ENCODE measurements around the gene RASGRF2.

RASGRF2 gene

DNA sequence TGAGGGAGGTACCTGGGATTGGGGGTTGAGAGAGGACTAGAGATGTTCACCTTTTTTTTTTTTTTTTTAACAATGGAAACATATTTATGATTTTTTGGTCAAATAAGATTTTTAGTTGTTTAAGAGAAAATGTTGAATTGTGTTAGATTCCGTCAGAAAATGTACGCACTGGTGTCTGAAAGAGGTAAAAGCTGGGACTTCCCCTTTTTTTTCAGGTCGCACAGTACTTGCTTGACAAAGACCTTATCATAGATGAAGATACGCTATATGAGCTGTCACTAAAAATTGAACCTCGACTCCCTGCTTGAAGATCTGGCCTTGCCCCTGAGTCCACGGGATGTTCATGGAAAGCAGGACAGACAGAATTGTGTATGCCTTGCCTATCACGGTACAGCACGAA, 265.3 kb downstream of the RASGRF2 start:
- no peak overlapping the region for H3K27ac ChIP-seq

DNA sequence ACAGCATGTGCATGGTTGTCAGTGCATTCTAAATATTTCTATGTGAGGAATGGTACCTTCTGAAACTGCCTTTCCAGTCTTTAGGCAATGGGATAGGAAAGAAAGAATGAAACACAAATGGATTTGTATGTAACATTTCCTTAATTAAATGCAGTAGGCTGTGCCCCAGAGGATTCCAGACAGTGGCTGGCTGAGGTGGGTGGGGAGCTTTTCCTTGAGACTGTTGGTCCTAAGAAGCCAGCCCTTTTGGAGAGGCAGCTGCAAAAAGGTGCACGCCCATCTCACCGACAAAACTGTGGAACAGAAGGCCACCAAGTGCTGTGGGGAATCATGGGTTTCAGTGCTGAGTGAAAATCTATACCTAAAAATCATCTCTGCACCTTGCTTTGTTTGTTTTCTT, 266.1 kb downstream of the RASGRF2 start:
- no peak for DNase-seq (ENCODE audit: low read depth, low spot score)
- no peak overlapping the region for H3K27ac ChIP-seq

More for the DNA sequence above, 265.3 kb downstream of the RASGRF2 start:
- DNase-seq (ENCODE audit: low read depth, low spot score): no peak

DNA sequence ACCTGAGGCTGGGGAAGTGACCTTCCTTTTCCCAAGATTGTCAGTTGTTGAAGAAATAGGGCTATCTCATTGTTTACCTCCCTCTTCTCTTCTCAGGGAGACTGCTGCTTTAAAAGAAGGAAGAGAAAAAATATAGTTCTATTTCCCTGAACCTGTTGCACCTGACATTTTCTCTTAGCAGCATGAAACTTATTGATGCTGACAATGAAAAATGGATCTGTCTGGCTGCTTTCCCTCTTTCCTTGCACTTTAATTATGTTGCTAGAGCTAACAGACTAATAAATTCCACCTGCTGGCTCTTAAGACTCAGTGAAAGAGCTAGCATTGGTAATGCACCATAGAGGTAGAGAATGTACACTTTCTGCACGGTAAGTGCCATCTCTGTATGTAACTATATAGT, 266.8 kb downstream of the RASGRF2 start:
- DNase-seq (ENCODE audit: low read depth, low spot score): no peak
- H3K27ac ChIP-seq: no peak overlapping the region

- DNase-seq (ENCODE audit: low read depth, low spot score): no peak
- H3K27ac ChIP-seq: no peak overlapping the region
Observed at GRCh38 chr5:81228084-81228483, 267.9 kb downstream of the RASGRF2 start.

- DNase-seq (ENCODE audit: low read depth, low spot score): no peak
- no peak overlapping the region for H3K27ac ChIP-seq
Observed at GRCh38 chr5:81230416-81230815, 270.3 kb downstream of the RASGRF2 start.

DNA sequence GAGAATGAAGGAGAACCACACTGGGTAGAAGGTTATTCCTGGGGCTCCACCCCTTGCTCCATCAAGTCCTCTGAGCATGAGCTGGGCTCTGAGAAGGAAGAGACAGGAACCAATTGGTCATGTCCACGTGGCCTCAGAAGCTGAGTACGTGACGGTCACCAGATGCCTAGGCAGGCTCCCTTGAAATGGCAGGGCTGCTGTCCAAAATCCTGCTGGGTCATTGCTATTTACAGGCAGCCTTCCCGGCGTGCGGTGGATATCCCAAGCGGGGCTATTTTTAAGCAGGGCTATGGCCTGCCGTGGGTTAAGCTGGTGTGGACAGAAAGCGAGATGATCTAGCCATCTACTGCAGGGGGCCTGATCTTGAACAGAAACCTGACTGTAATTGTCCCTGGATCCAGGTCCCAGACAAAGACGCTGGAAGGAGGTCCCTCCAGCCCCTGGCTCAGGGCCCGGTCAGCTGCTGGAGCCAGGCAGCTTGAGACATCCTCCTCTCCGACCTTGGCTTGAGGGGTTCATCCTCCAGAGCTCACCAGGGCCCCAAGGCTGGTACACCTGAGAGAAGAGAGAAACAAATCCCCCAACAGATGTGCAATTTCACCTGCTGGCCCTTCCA, 272.4 kb downstream of the RASGRF2 start:
- DNase-seq (ENCODE audit: low read depth, low spot score): no peak
- H3K27ac ChIP-seq: no peak overlapping the region

DNA sequence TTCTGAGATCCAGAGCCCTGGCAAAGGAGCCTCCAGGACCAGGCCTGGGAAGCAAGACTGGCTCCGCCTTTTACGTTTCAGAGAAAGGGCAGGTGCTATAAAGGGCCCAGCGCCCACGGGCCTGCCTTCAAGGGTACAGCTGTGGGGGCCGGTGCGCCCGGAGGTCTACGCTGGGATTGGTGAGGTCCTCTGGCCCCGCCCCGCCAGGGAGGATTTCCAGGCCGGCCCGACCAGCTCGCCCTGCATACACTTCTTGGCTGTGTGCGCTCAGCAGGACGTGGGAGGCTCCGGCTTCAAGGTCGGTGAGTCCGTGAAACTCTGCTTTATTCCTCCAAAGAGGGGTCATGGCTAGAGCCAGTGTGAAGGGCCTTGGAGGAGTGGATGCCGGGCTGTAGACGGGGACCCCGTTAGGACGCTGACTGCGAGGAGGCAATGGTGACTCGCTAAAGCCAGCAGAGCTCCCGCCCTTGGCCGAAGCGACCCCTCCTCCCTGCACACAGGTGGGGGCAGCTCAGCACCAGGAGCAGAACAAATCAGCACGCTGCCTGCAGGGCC, 273.0 kb downstream of the RASGRF2 start, which contains the start of gene CKMT2:
CKMT2 (plus strand) TSS at position 243 of the 555 bp plus-strand sequence. CDS start 17,811 bp downstream, outside the sequence.
- DNase-seq (ENCODE audit: low read depth, low spot score): no peak
- H3K27ac ChIP-seq: no peak within 1 kb of the TSS

- no peak overlapping the region for H3K27ac ChIP-seq
- no peak for DNase-seq (ENCODE audit: low read depth, low spot score)
Observed at GRCh38 chr5:81234299-81234698, 274.1 kb downstream of the RASGRF2 start.

DNA sequence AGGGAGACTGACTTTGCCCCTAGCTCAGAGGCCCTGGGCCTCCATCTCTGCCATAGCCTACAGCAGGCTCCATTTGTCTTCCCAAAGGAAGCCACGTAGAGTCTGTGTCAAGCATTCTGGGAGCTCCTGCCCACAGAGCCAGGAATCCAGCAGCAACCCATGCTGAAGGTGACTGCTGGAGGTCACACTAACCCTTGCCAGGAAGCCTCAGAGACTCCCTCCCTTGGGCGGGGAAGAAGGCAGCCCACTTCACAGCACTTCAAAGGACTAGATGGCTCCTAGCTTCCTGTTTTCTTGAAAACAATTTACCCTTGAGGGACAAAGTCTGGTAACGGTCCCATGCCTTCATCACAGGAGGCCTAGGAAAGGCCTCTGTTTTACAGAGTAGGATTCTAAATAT, 274.6 kb downstream of the RASGRF2 start:
- no peak overlapping the region for H3K27ac ChIP-seq
- no peak for DNase-seq (ENCODE audit: low read depth, low spot score)

GRCh38 chr5:81235287-81236072, 275.3 kb downstream of the RASGRF2 start:
- no peak overlapping the region for H3K27ac ChIP-seq
- DNase-seq (ENCODE audit: low read depth, low spot score): no peak

- no peak for DNase-seq (ENCODE audit: low read depth, low spot score)
- no peak overlapping the region for H3K27ac ChIP-seq
Observed at GRCh38 chr5:81238460-81238859, 278.3 kb downstream of the RASGRF2 start.

- no peak for DNase-seq (ENCODE audit: low read depth, low spot score)
- no peak overlapping the region for H3K27ac ChIP-seq
Observed at GRCh38 chr5:81239613-81240012, 279.4 kb downstream of the RASGRF2 start.

GRCh38 chr5:81241001-81241400, 280.8 kb downstream of the RASGRF2 start:
- no peak for DNase-seq (ENCODE audit: low read depth, low spot score)
- no peak overlapping the region for H3K27ac ChIP-seq

DNA sequence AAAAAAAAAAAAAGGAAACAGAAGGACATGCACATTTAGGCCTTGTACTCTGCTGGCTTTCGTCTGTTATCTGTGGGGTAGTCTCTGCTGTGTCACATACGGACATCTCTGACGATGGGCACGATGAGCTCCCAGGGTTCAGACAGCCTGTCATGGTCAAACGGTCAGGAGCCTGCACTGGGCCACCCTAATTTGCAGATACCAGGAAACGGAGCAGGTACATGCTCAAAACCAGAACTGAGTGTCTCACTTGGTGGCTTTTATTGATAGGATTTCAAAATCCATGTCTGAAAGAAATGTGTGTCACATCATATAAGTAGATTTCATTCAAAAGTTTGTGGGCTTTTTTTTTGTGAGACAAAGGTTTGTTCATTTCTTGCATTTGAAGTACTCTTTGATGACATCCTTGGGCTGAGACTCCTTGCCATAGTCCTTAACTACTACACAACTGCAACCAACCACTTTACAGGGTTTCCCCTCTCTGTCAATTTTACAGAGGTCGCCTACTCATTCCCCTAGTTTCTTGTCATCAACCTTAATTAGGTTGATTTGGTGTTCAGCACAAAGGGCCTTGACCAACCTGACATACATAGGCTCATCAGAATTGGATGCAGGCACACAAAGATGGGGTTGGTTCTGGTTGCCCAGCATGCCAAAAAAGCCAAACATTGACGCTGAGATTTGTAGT, 281.9 kb downstream of the RASGRF2 start:
- no peak overlapping the region for H3K27ac ChIP-seq
- DNase-seq (ENCODE audit: low read depth, low spot score): no peak

DNA sequence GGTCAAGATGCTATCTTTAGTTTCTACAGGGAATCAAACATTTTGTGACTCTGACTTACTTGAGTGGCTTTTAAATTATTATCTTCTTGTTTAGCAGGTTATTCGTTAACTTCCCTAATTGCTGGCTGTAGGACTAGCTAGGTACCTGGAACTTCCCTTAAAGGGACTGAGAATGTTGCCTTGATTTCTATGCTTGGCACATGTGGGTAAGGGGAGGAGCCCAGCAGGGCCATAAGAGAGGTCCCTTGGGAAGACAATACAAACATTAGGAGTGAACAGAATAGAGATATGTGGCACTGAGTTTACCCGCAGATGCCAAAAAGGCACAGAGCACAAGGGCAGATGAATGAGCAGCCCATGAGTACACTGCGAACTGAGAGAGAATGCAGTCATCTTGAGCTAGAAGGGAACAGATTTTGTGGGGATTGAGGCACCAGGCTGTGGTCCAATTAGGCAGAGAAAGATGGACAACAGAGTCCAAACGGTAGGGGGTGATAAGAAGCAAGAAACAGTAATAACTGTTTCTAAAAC, 282.8 kb downstream of the RASGRF2 start:
- no peak overlapping the region for H3K27ac ChIP-seq
- no peak for DNase-seq (ENCODE audit: low read depth, low spot score)

GRCh38 chr5:81244451-81244850, 284.3 kb downstream of the RASGRF2 start:
- DNase-seq (ENCODE audit: low read depth, low spot score): no peak

GRCh38 chr5:81245871-81246235, 285.7 kb downstream of the RASGRF2 start:
- no peak for DNase-seq (ENCODE audit: low read depth, low spot score)
- peak overlapping the region; percentile 46 for H3K27ac ChIP-seq

More at GRCh38 chr5:81244451-81244850, 284.3 kb downstream of the RASGRF2 start:
- H3K27ac ChIP-seq: peak overlapping the region; percentile 46

GRCh38 chr5:81246697-81247096, 286.5 kb downstream of the RASGRF2 start:
- DNase-seq (ENCODE audit: low read depth, low spot score): no peak
- no peak overlapping the region for H3K27ac ChIP-seq

GRCh38 chr5:81247441-81247972, 287.3 kb downstream of the RASGRF2 start:
- H3K27ac ChIP-seq: no peak overlapping the region
- no peak for DNase-seq (ENCODE audit: low read depth, low spot score)

- DNase-seq (ENCODE audit: low read depth, low spot score): no peak
- no peak overlapping the region for H3K27ac ChIP-seq
Observed at GRCh38 chr5:81249240-81249639, 289.1 kb downstream of the RASGRF2 start.

All from epithelial cell of prostate (primary cell).